Mesendoderm (in vitro differentiated cells): Measurements from ENCODE around the gene RALGPS2. TPM values are rescaled to one million over a fixed set of nuclear protein-coding genes. Genes with fewer than 3 reads are reported as not detected.

Experiments
- DNase-seq: peaks from one replicate; pipeline ENCODE4 v3.0.0; 2013
- H2AK5ac ChIP-seq: 2 replicates; pipeline ENCODE4 v1.6.1; 2013; ENCODE audit warnings: low read length, inconsistent platforms
- H2BK120ac ChIP-seq: 2 replicates; pipeline ENCODE4 v1.6.1; 2013; ENCODE audit warnings: low read depth, mild to moderate bottlenecking, low read length, moderate library complexity, mixed read lengths
- H2BK15ac ChIP-seq: replicated peaks from 2 replicates; pipeline ENCODE4 v1.6.1; 2013; ENCODE audit warnings: low read depth, mild to moderate bottlenecking, moderate library complexity
- H2BK5ac ChIP-seq: 2 replicates; pipeline ENCODE4 v1.6.1; 2013; ENCODE audit warnings: low read length, inconsistent platforms
- H3K18ac ChIP-seq: 2 replicates; pipeline ENCODE4 v1.6.1; 2013; ENCODE audit warnings: mild to moderate bottlenecking, low read length, mixed read lengths
- H3K23ac ChIP-seq: one replicate; pipeline ENCODE4 v1.6.1; 2013; ENCODE audit warnings: low read length
- H3K27ac ChIP-seq: 2 replicates; pipeline ENCODE4 v1.5.1; 2013; ENCODE audit warnings: low read depth, mild to moderate bottlenecking, inconsistent platforms, low read length, moderate library complexity
- H3K27me3 ChIP-seq: 2 replicates; pipeline ENCODE4 v1.6.1; 2013; ENCODE audit warnings: low read length, control low read depth, mild to moderate bottlenecking, inconsistent platforms; ENCODE audit not compliant: insufficient read depth, poor library complexity
- H3K36me3 ChIP-seq: 2 replicates; pipeline ENCODE4 v1.6.1; 2013; ENCODE audit warnings: low read length, inconsistent platforms; ENCODE audit not compliant: control insufficient read depth, insufficient read depth
- H3K4ac ChIP-seq: one replicate; pipeline ENCODE4 v1.6.1; 2013; ENCODE audit warnings: low read depth, mild to moderate bottlenecking, low read length, moderate library complexity
- H3K4me1 ChIP-seq: 2 replicates; pipeline ENCODE4 v1.6.1; 2013; ENCODE audit warnings: low read depth, low read length, inconsistent platforms; ENCODE audit not compliant: control insufficient read depth
- H3K4me2 ChIP-seq: 2 replicates; pipeline ENCODE4 v1.6.1; 2013; ENCODE audit warnings: low read length
- H3K4me3 ChIP-seq: 2 replicates; pipeline ENCODE4 v1.5.1; 2013; ENCODE audit warnings: mild to moderate bottlenecking, low read length
- H3K56ac ChIP-seq: one replicate; pipeline ENCODE4 v1.6.1; 2013; ENCODE audit warnings: low read length
- H3K79me1 ChIP-seq: 2 replicates; pipeline ENCODE4 v1.6.1; 2013; ENCODE audit warnings: low read length, inconsistent platforms
- H3K79me2 ChIP-seq: 2 replicates; pipeline ENCODE4 v1.6.1; 2013; ENCODE audit warnings: mild to moderate bottlenecking, low read length; ENCODE audit not compliant: control insufficient read depth, insufficient read depth
- H3K9ac ChIP-seq: 2 replicates; pipeline ENCODE4 v1.6.1; 2013; ENCODE audit warnings: low read length, inconsistent platforms
- H4K5ac ChIP-seq: one replicate; pipeline ENCODE4 v1.6.1; 2013; ENCODE audit warnings: low read length
- H4K8ac ChIP-seq: one replicate; pipeline ENCODE4 v1.6.1; 2013; ENCODE audit warnings: low read depth, mild to moderate bottlenecking, control low read depth, low read length, moderate library complexity
- WGBS: extraction: QIAGEN DNeasy Blood & Tissue Kit; methylation state at CpG from one replicate; pipeline ENCODE4 v1.1.7; 2013; ENCODE audit warnings: low lambda C conversion rate, missing lambda C conversion rate; ENCODE audit not compliant: insufficient coverage; ENCODE audit errors: extremely low coverage; 5-methylcytosine and 5-hydroxymethylcytosine counted together
- small RNA-seq: library from polyadenylated mRNA; stranded (forward); fragments of <200 nt; extraction: miRNeasy Mini kit (QIAGEN cat#:217004); gene quantifications from one replicate; pipeline ENCODE3, GENCODE V24; 2013; ENCODE audit not compliant: insufficient read depth

The RALGPS2 gene

GRCh38 chr1:178966312-178966711 is 241.3 kb downstream of the RALGPS2 start:
- no peak overlapping the region for H3K4me2 ChIP-seq
- H3K56ac ChIP-seq: no peak overlapping the region
- H3K4me1 ChIP-seq: no peaks in the 10 kb centered on the region
- H3K36me3 ChIP-seq: no peaks in the 10 kb centered on the region
- no peak overlapping the region for H3K23ac ChIP-seq
- H2AK5ac ChIP-seq: no peak overlapping the region
- H3K18ac ChIP-seq: no peak overlapping the region
- no peaks in the 10 kb centered on the region for H3K79me2 ChIP-seq
- DNase-seq: no peak
- H3K27ac ChIP-seq: no peak overlapping the region
- H4K8ac ChIP-seq: no peak overlapping the region
- no peak overlapping the region for H4K5ac ChIP-seq
- no peak overlapping the region for H2BK15ac ChIP-seq
- no peaks in the 10 kb centered on the region for H3K27me3 ChIP-seq
- no peak overlapping the region for H2BK5ac ChIP-seq
- no peak overlapping the region for H3K4ac ChIP-seq
- H3K9ac ChIP-seq: no peak overlapping the region
- H2BK120ac ChIP-seq: no peak overlapping the region
- no peaks in the 10 kb centered on the region for H3K79me1 ChIP-seq
- no peak overlapping the region for H3K4me3 ChIP-seq

- no peak overlapping the region for H4K8ac ChIP-seq
- H2BK5ac ChIP-seq: no peak overlapping the region
- no peak overlapping the region for H2BK120ac ChIP-seq
- H3K4ac ChIP-seq: no peak overlapping the region
- DNase-seq: no peak
- H3K18ac ChIP-seq: no peak overlapping the region
- no peaks in the 10 kb centered on the region for H3K4me1 ChIP-seq
- no peak overlapping the region for H4K5ac ChIP-seq
- no peaks in the 10 kb centered on the region for H3K79me2 ChIP-seq
- no peak overlapping the region for H3K23ac ChIP-seq
- WGBS: no CpG with 5 or more reads among the region's 9 CpGs
- H3K4me2 ChIP-seq: no peak overlapping the region
- H3K27me3 ChIP-seq: no peaks in the 10 kb centered on the region
- H3K4me3 ChIP-seq: no peak overlapping the region
- no peak overlapping the region for H3K56ac ChIP-seq
- no peaks in the 10 kb centered on the region for H3K36me3 ChIP-seq
- H2BK15ac ChIP-seq: no peak overlapping the region
- no peak overlapping the region for H3K9ac ChIP-seq
- H3K79me1 ChIP-seq: no peaks in the 10 kb centered on the region
- H3K27ac ChIP-seq: no peak overlapping the region
- H2AK5ac ChIP-seq: no peak overlapping the region
These were observed 244.4 kb downstream of the RALGPS2 start for GRCh38 chr1:178969226-178969987.

GRCh38 chr1:178970184-178970583 is 245.1 kb downstream of the RALGPS2 start:
- Histone ChIP-seq H4K8ac (no peak overlapping the region), H3K27me3 (no peaks in the 10 kb centered on the region), H3K18ac (no peak overlapping the region), H3K4me1 (no peaks in the 10 kb centered on the region), H2BK15ac (no peak overlapping the region), H3K27ac (no peak overlapping the region), H2BK5ac (no peak overlapping the region), H2AK5ac (no peak overlapping the region), H3K79me2 (no peaks in the 10 kb centered on the region), H2BK120ac (no peak overlapping the region), H3K79me1 (no peaks in the 10 kb centered on the region), H3K23ac (no peak overlapping the region), H3K36me3 (no peaks in the 10 kb centered on the region), H4K5ac (no peak overlapping the region), H3K9ac (no peak overlapping the region), H3K4ac (no peak overlapping the region), H3K4me3 (no peak overlapping the region), H3K4me2 (no peak overlapping the region), H3K56ac (no peak overlapping the region)
- WGBS: no CpG with 5 or more reads among the region's 5 CpGs
- DNase-seq: no peak

Small RNA genes within 50 kb of the gene (small RNA-seq; reads per million reads assigned to genes)
- gene MIR4424: 4.5 reads per million, percentile 66 among the genes with 10 or more reads in this experiment
- not detected for gene RF00092
